OCI-LY3 (cell line): ENCODE measurements around the gene GUCA1C.

Source experiments
- CTCF ChIP-seq: fragments of 200-600, 300-600 bp; sonication (generic); IDR thresholded peaks from 2 replicates; pipeline ENCODE4 v1.5.1; 2014; ENCODE audit warnings: antibody characterized with exemption, low read length, low read depth
- EZH2phosphoT487 ChIP-seq: fragments of 200-600 bp; shearing (Covaris generic); IDR thresholded peaks from 2 replicates; pipeline ENCODE4 v1.6.1; 2018; ENCODE audit warnings: antibody characterized with exemption, mixed run types, low read depth

- no peak for TF ChIP-seq CTCF
- TF ChIP-seq EZH2phosphoT487: no peak
Measured at GRCh38 chr3:108940568-108941263, 13.0 kb downstream of the GUCA1C start.
